ENCODE results near the gene SLC35F3. TPM values are rescaled to one million over a fixed set of nuclear protein-coding genes. Genes with fewer than 3 reads are reported as not detected.

Gene SLC35F3
- total RNA-seq, 1 donor from 2014 or later = 0.36 TPM

GRCh38 chr1:234226819-234227165 lies 322.3 kb downstream of the SLC35F3 start:
- Mint-ChIP-seq H3K9me3 (ENCODE audit: unreplicated experiment) (no peaks in the 10 kb centered on the region), H3K27ac (ENCODE audit: unreplicated experiment) (no peak overlapping the region), H3K36me3 (ENCODE audit: low read depth, unreplicated experiment) (no peaks in the 10 kb centered on the region), H3K4me3 (ENCODE audit: unreplicated experiment) (no peak overlapping the region), H3K4me1 (ENCODE audit: unreplicated experiment) (peaks cover 2% of the 10 kb centered on the region), H3K27me3 (ENCODE audit: unreplicated experiment) (peaks cover 4% of the 10 kb centered on the region)
- TF ChIP-seq CTCF (IDR thresholded peaks at IDR 0.05; ENCODE audit: unreplicated experiment) = no peak
- DNase-seq (ENCODE audit: low spot score) = no peak

DNA sequence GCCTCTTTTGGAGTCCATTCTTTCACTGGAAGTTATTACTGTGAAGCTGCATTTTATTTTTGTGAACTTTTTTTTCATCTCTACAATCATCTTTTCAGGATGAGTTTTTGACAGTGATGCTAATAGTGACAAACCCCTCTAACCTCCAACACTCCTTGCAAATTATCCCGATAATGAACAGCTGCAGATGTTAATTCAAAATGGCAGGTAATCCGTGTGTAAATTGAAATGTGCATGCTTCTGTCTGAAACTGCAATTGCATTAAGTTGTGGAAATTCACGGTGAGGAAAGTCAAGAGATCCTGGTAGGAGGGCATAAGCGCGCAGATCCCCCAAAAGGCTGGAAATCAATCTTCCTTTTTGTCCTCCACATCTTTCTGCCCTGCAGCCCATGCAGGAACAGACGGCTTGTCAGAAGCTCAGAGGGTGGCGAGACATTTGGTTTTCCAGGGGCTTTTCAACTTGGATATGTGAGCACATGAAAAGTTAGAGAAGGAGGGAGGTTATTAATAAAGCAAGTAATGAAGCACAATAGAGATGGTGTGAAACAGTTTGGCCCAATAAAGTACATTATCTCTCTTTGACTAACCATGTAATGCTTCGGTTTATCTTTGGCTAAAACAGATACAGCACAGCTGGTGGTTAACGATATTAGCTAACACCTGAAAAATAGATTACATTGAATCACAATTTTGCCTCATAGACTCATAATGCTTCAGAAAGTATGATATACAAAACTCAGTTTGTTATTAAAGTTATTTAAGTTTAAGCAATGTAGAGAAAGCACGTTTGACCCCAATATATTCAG lies 325.3 kb downstream of the SLC35F3 start:
- H3K9me3 Mint-ChIP-seq (ENCODE audit: unreplicated experiment) = no peaks in the 10 kb centered on the region
- H3K36me3 Mint-ChIP-seq (ENCODE audit: low read depth, unreplicated experiment) = no peaks in the 10 kb centered on the region
- no peak overlapping the region for H3K27ac Mint-ChIP-seq (ENCODE audit: unreplicated experiment)
- H3K4me3 Mint-ChIP-seq (ENCODE audit: unreplicated experiment) = no peak overlapping the region
- TF ChIP-seq CTCF (IDR thresholded peaks at IDR 0.05; ENCODE audit: unreplicated experiment) = no peak
- peaks cover 2% of the 10 kb centered on the region for H3K4me1 Mint-ChIP-seq (ENCODE audit: unreplicated experiment)
- DNase-seq (ENCODE audit: low spot score) = no peak
- peaks cover 2% of the 10 kb centered on the region for H3K27me3 Mint-ChIP-seq (ENCODE audit: unreplicated experiment)

GRCh38 chr1:234230414-234230862 lies 326.0 kb downstream of the SLC35F3 start:
- Mint-ChIP-seq H3K4me3 (ENCODE audit: unreplicated experiment) (no peak overlapping the region), H3K36me3 (ENCODE audit: low read depth, unreplicated experiment) (no peaks in the 10 kb centered on the region), H3K27me3 (ENCODE audit: unreplicated experiment) (peaks cover 2% of the 10 kb centered on the region), H3K27ac (ENCODE audit: unreplicated experiment) (no peak overlapping the region), H3K4me1 (ENCODE audit: unreplicated experiment) (peaks cover 2% of the 10 kb centered on the region), H3K9me3 (ENCODE audit: unreplicated experiment) (no peaks in the 10 kb centered on the region)
- TF ChIP-seq CTCF (IDR thresholded peaks at IDR 0.05; ENCODE audit: unreplicated experiment) = no peak
- DNase-seq (ENCODE audit: low spot score) = no peak

DNA sequence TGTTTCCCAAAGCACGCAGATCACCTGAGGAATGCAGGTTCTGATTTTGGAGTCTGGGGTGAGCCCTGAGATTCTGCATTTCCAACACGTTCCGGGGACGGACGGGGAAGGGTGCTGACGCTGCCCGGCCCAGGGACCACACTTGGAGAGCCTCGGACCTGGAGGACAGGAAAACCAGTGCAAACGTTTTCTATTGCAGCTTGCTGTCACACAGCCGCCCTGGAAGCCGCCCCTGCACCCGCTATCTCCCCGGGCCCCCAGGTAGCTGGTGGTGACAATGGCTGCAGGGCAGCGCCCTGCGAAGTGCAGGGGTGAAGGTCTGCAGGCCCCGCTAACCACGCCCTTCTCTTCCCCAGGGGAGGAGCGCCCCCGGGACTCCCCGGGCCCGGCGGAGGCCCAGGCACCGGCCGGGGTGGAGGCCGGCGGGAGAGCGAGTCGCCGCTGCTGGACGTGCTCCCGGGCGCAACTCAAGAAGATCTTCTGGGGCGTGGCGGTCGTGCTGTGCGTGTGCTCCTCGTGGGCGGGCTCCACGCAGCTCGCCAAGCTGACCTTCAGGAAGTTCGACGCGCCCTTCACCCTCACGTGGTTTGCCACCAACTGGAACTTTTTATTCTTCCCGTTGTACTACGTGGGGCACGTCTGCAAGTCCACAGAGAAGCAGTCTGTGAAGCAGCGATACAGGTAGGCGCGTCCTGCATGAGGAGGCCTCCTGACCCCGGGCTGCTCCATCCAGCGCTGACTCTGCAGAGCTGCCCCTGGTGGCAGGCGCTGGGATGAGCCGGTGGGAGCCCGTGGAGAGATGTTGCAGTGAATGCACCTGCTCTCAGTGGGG lies 326.8 kb downstream of the SLC35F3 start:
- H3K4me1 Mint-ChIP-seq (ENCODE audit: unreplicated experiment) = peaks cover 2% of the 10 kb centered on the region
- DNase-seq (ENCODE audit: low spot score) = peak; percentile 55
- no peaks in the 10 kb centered on the region for H3K9me3 Mint-ChIP-seq (ENCODE audit: unreplicated experiment)
- H3K27me3 Mint-ChIP-seq (ENCODE audit: unreplicated experiment) = peaks cover 2% of the 10 kb centered on the region
- TF ChIP-seq CTCF (IDR thresholded peaks at IDR 0.05; ENCODE audit: unreplicated experiment) = peak; percentile 43
- no peak overlapping the region for H3K4me3 Mint-ChIP-seq (ENCODE audit: unreplicated experiment)
- H3K36me3 Mint-ChIP-seq (ENCODE audit: low read depth, unreplicated experiment) = no peaks in the 10 kb centered on the region
- no peak overlapping the region for H3K27ac Mint-ChIP-seq (ENCODE audit: unreplicated experiment)

GRCh38 chr1:234231893-234232276 lies 327.4 kb downstream of the SLC35F3 start:
- Mint-ChIP-seq H3K4me1 (ENCODE audit: unreplicated experiment) (peaks cover 2% of the 10 kb centered on the region), H3K4me3 (ENCODE audit: unreplicated experiment) (no peak overlapping the region)

More at GRCh38 chr1:234231893-234232276, 327.4 kb downstream of the SLC35F3 start:
- DNase-seq (ENCODE audit: low spot score) = no peak
- Mint-ChIP-seq H3K27ac (ENCODE audit: unreplicated experiment) (no peak overlapping the region), H3K36me3 (ENCODE audit: low read depth, unreplicated experiment) (no peaks in the 10 kb centered on the region), H3K27me3 (ENCODE audit: unreplicated experiment) (peaks cover 3% of the 10 kb centered on the region), H3K9me3 (ENCODE audit: unreplicated experiment) (no peaks in the 10 kb centered on the region)
- no peak for TF ChIP-seq CTCF (IDR thresholded peaks at IDR 0.05; ENCODE audit: unreplicated experiment)
